HCT116 (cell line): ENCODE data around the gene PRM2. TPM values are rescaled to one million over a fixed set of nuclear protein-coding genes. Genes with fewer than 3 reads are reported as not detected.
"Not testable (repeated sequence)": the region's sequence is repeated elsewhere in the genome, so short reads cannot be mapped to it uniquely, and the experiment has no call there.

ENCODE experiments used
- ATAC-seq: fragments of 200-7000 bp; cut with Tn5 transposase; 2 replicates; pipeline ENCODE4 v1.9.1; 2020; ENCODE audit warnings: mild to moderate bottlenecking, moderate library complexity
- BruUV-seq: library from RNA; stranded (reverse); fragments of 400-500 nt; replicated peaks from 2 replicates; lab custom pipeline; 2021; lab: Mats Ljungman, UMichigan
- CTCF ChIA-PET: fragments of 300-600 bp; sonication (Branson Sonifier 250); formaldehyde crosslinking; loops from one replicate; lab custom pipeline; 2021; ENCODE audit warnings: antibody characterized with exemption; lab: Charles Lee
- POLR2A ChIA-PET: fragments of 300-600, 350-600 bp; sonication (Branson Sonifier 250); formaldehyde crosslinking; loops from one replicate; lab custom pipeline; 2021; ENCODE audit warnings: antibody characterized with exemption; lab: Charles Lee
- RAD21 ChIA-PET, 2 experiments: fragments of 300-600 bp; sonication (Branson Sonifier 250); formaldehyde crosslinking; loops; one replicate each; lab custom pipeline; 2023; ENCODE audit warnings: low total read pairs in 2 of 2; ENCODE audit not compliant: uncharacterized antibody in 2 of 2, unreplicated experiment in 2 of 2, low non-redundant PET in 1 of 2; lab: Charles Lee
- DNase-seq: peaks from one replicate; pipeline ENCODE4 v3.0.0-alpha.2; 2010; ENCODE audit warnings: low read depth, low spot score
- H2AFZ ChIP-seq: fragments of 200-600 bp; shearing (Covaris generic), sonication (generic); 2 replicates; pipeline ENCODE4 v1.6.1; 2017; ENCODE audit warnings: low read depth, mixed run types, mixed read lengths, antibody characterized with exemption, low read length; ENCODE audit not compliant: poor library complexity, severe bottlenecking
- H3K27ac ChIP-seq: 2 replicates; pipeline ENCODE4 v1.5.1; 2012; ENCODE audit warnings: low read depth, low read length
- H3K27me3 ChIP-seq: fragments of 200-600 bp; sonication (generic); 2 replicates; pipeline ENCODE4 v1.6.1; 2016; ENCODE audit warnings: mixed run types, low read length, mixed read lengths; ENCODE audit not compliant: insufficient read depth
- H3K36me3 ChIP-seq, 2 experiments: fragments of 200-500 bp in 1 of 2; fragments of 200-600 bp in 1 of 2; sonication (Bioruptor generic) in 1 of 2; sonication (generic) in 1 of 2; 2 replicates each; pipeline versions ENCODE4 v1.5.1 to v1.6.1; 2014 to 2016; ENCODE audit warnings: low read length in 2 of 2, inconsistent platforms in 1 of 2, mixed read lengths in 1 of 2, mixed run types in 1 of 2; ENCODE audit not compliant: insufficient read depth in 2 of 2, control insufficient read depth in 1 of 2
- H3K4me1 ChIP-seq, 2 experiments: fragments of 200-600 bp in 1 of 2; sonication (generic) in 1 of 2; 2 replicates each; pipeline versions ENCODE4 v1.5.1 to v1.6.1; 2012 to 2017; ENCODE audit warnings: low read length in 2 of 2, inconsistent platforms in 1 of 2, mild to moderate bottlenecking in 1 of 2, mixed read lengths in 1 of 2, mixed run types in 1 of 2, moderate library complexity in 1 of 2; ENCODE audit not compliant: insufficient read depth in 2 of 2, control insufficient read depth in 1 of 2
- H3K4me2 ChIP-seq: fragments of 200-600 bp; sonication (generic); 2 replicates; pipeline ENCODE4 v1.6.1; 2017; ENCODE audit warnings: mixed run types, low read length, mixed read lengths
- H3K4me3 ChIP-seq, 2 experiments: fragments of 200-600 bp in 1 of 2; sonication (generic) in 1 of 2; replicated peaks in 1 of 2; 2 replicates each; pipeline ENCODE4 v1.5.1; 2011 to 2016; ENCODE audit warnings: low read length in 2 of 2, control low read depth in 1 of 2, low read depth in 1 of 2, mild to moderate bottlenecking in 1 of 2, mixed read lengths in 1 of 2, mixed run types in 1 of 2
- H3K79me2 ChIP-seq: fragments of 200-600 bp; sonication (generic); 2 replicates; pipeline ENCODE4 v1.6.1; 2017; ENCODE audit warnings: mild to moderate bottlenecking, mixed run types, low read length, moderate library complexity, mixed read lengths; ENCODE audit not compliant: insufficient read depth
- H3K9ac ChIP-seq: fragments of 200-600 bp; sonication (generic); 2 replicates; pipeline ENCODE4 v1.6.1; 2016; ENCODE audit warnings: low read length, mixed read lengths
- H3K9me2 ChIP-seq: fragments of 200-600 bp; sonication (generic), shearing (Covaris generic); 2 replicates; pipeline ENCODE4 v1.6.1; 2017; ENCODE audit warnings: mixed run types, mild to moderate bottlenecking, moderate library complexity; ENCODE audit not compliant: insufficient read depth
- H3K9me3 ChIP-seq, 2 experiments: fragments of 200-500 bp in 1 of 2; fragments of 200-600 bp in 1 of 2; sonication (Bioruptor generic) in 1 of 2; sonication (generic) in 1 of 2; 2 replicates each; pipeline ENCODE4 v1.6.1; 2014 to 2017; ENCODE audit warnings: low read length in 2 of 2, mixed read lengths in 2 of 2, inconsistent platforms in 1 of 2, low read depth in 1 of 2, mild to moderate bottlenecking in 1 of 2, mixed run types in 1 of 2, moderate library complexity in 1 of 2; ENCODE audit not compliant: control insufficient read depth in 1 of 2, insufficient read depth in 1 of 2
- H4K20me1 ChIP-seq: fragments of 200-600 bp; sonication (generic), shearing (Covaris generic); 2 replicates; pipeline ENCODE4 v1.6.1; 2017; ENCODE audit warnings: mixed run types, mild to moderate bottlenecking, moderate library complexity; ENCODE audit not compliant: insufficient read depth
- ATF3 ChIP-seq: IDR thresholded peaks from 2 replicates; pipeline ENCODE4 v1.6.1; 2012
- EGR1 ChIP-seq: IDR thresholded peaks from 2 replicates; pipeline ENCODE4 v1.6.1; 2012; ENCODE audit warnings: low read depth
- ELF1 ChIP-seq: IDR thresholded peaks from 2 replicates; pipeline ENCODE4 v1.6.1; 2012; ENCODE audit warnings: low read depth, borderline replicate concordance
- EZH2phosphoT487 ChIP-seq: fragments of 200-600 bp; IDR thresholded peaks from 2 replicates; pipeline ENCODE4 v1.6.1; 2018; ENCODE audit warnings: antibody characterized with exemption, borderline replicate concordance
- MAX ChIP-seq: IDR thresholded peaks from 2 replicates; pipeline ENCODE4 v1.6.1; 2012
- SP1 ChIP-seq: IDR thresholded peaks from 2 replicates; pipeline ENCODE4 v1.6.1; 2012; ENCODE audit warnings: low read depth
- SRF ChIP-seq: IDR thresholded peaks from 2 replicates; pipeline ENCODE4 v1.6.1; 2012; ENCODE audit warnings: low read depth
- ZFX ChIP-seq: fragments of 450-650 bp; IDR thresholded peaks from 2 replicates; pipeline ENCODE4 v1.6.1; 2017
- ZNF274 ChIP-seq: fragments of 200-500 bp; sonication (Bioruptor generic); IDR thresholded peaks from 2 replicates; pipeline ENCODE4 v1.6.1; 2014; ENCODE audit warnings: mild to moderate bottlenecking, low read depth, low read length, inconsistent platforms
- intact Hi-C: fragments of 100-400 bp; cut with micrococcal nuclease; formaldehyde crosslinking; loops from 2 replicates; pipeline ENCODE4 v1.10.0; 2022
- total RNA-seq: library from RNA; stranded (reverse); gene quantifications from one replicate; pipeline ENCODE4 v1.2.1, GENCODE V29; 2021; ENCODE audit not compliant: unreplicated experiment

The PRM2 gene
- total RNA-seq, 1 experiment from 2014 or later = not detected

DNA sequence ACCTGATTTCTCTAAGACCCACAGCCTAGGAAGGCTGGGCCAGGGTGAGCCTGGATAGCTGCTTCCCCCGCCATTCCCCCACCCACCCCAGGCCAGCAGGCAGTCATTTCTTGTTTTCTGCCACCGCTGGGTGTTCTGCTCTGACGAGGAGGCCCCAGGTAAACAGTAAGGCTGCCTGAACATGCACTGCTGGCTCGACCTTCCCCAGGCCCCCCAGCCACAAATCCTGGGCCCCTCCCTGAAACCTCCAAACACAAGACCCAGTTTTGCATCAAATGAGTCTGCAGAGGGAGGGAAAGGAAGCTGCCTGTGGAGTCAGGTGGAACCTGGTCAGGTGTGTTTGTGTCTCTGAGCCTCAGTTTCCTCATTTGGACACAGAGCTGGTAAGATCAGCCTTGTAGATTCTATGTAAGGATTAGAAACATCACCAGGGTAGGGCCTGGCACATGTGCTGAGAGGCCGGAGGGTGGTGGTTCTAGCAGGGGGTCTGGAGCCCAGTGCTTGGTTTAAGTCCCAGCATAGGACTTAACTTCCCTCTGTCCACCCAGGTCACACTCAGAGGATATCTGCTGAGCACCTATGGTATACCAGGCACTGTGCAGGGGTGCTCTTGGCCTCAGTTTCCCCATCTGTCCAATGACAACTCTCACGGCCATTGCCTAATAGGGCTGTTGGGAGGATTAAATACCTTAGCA is 23.7 kb upstream of the PRM2 start:
- H3K4me2 ChIP-seq = no peak overlapping the region
- intact Hi-C loops = no loop called here

DNA sequence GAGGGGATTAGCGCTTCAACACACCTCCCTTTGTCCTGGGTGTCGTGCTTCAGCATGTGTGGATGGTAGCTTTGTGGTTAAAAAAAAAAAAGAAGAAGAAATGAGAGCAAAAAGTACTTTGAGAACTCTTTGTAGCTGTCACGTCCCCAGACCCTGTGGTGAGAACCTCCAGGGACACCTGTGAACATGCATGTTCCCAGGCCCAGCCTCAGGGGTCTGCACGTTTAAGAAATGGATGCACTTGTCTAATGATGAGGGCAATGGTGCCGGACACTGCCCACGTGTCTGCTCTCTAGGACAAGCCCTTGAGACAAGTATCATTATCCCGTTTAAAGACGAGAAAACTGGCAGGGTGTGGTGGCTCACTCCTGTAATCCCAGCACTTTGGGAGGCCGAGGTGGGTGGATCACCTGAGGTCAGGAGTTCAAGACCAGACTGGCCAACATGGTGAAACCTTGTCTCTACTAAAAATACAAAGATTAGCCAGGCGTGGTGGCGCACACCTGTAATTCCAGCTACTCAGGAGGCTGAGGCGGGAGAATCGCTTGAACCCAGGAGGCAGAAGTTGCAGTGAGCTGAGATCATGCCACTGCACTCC is 22.8 kb upstream of the PRM2 start:
- RAD21 ChIA-PET, H3K27ac ChIP-seq, DNase-seq, BruUV-seq, H3K4me2 ChIP-seq, POLR2A ChIA-PET, H3K9me3 ChIP-seq, H2AFZ ChIP-seq, H3K36me3 ChIP-seq, H3K4me3 ChIP-seq, H4K20me1 ChIP-seq, H3K27me3 ChIP-seq, H3K4me1 ChIP-seq, intact Hi-C loops, H3K9me2 ChIP-seq, H3K79me2 ChIP-seq, H3K9ac ChIP-seq, ATAC-seq, CTCF ChIA-PET: not testable (repeated sequence)

More for the DNA sequence above, 23.7 kb upstream of the PRM2 start:
- POLR2A ChIA-PET = interaction anchor here (1.4 kb wide), 1 partner anchor 44 kb away, joined by 4 read pairs; the partner anchor contains the start of gene SOCS1
- Histone ChIP-seq H3K27me3 (no peaks in the 10 kb centered on the region), H3K36me3 (no peaks in the 10 kb centered on the region), H3K9me3 (no peaks in the 10 kb centered on the region), H3K79me2 (no peaks in the 10 kb centered on the region), H3K9me2 (no peaks in the 10 kb centered on the region), H3K9ac (no peak overlapping the region)
- BruUV-seq = no TSS peak
- CTCF ChIA-PET = interaction anchor here (1.7 kb wide), 1 partner anchor 57 kb away, joined by 3 read pairs; no protein-coding TSS in a partner anchor
- no peak for TF ChIP-seq ZFX
- TF ChIP-seq EGR1 = no peak
- TF ChIP-seq ELF1 = no peak
- TF ChIP-seq ZNF274 = no peak
- TF ChIP-seq MAX = no peak
- TF ChIP-seq SRF = no peak
- no peak for TF ChIP-seq ATF3
- no peak for TF ChIP-seq EZH2phosphoT487
- TF ChIP-seq SP1 = no peak
- TF ChIP-seq, all 23 proteins: peak for 0
- Histone ChIP-seq H4K20me1 (no peaks in the 10 kb centered on the region), H3K4me1 (no peaks in the 10 kb centered on the region), H3K27ac (no peak overlapping the region), H3K4me3 (no peak overlapping the region), H2AFZ (no peak overlapping the region)
- no peak for DNase-seq
- RAD21 ChIA-PET = no interaction called here
- ATAC-seq = no peak
